SHP77 treated with DMSO at 0.1 percent for 48 hours (cell line): ENCODE data around the gene OR7D2.

Experiments used
- DNase-seq: peaks from one replicate; lab custom pipeline; 2025; lab: John Stamatoyannopoulos, UW

The OR7D2 gene

GRCh38 chr19:9205501-9206113 lies 26.8 kb downstream of the OR7D2 start:
- DNase-seq: peak; percentile 12

DNA sequence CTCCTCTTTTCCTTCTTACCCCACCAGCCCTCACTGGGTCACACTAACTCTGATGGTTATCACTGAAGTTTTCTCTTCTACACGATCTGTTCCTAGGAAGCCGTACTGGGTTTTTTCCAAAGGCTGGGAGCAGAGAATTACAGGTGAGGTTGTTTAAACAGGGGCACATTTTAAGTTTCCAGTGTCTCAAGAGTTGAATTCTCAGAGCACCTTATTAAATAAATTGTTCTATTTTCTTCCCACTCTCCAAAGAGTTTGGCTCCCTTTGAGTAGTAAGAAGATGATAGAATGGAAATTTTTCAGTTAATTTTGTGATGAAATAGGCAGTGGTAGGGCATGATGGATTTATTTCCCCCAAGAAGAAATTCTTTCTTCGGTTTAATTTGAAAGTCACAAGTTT lies 40.7 kb downstream of the OR7D2 start, which contains the start of gene OR7D4:
Gene OR7D4 (minus strand): TSS at position 101 of the 400 bp plus-strand sequence. CDS start 4,752 bp downstream, outside the sequence.
- DNase-seq: no peak
